ENCODE data around the gene ETNK2. TPM values are rescaled to one million over a fixed set of nuclear protein-coding genes. Genes with fewer than 3 reads are reported as not detected.

Gene ETNK2
- polyA plus RNA-seq, 2 of the 4 experiments (the other 2 are of a cell fraction) = 3.4 to 5.2 TPM

DNA sequence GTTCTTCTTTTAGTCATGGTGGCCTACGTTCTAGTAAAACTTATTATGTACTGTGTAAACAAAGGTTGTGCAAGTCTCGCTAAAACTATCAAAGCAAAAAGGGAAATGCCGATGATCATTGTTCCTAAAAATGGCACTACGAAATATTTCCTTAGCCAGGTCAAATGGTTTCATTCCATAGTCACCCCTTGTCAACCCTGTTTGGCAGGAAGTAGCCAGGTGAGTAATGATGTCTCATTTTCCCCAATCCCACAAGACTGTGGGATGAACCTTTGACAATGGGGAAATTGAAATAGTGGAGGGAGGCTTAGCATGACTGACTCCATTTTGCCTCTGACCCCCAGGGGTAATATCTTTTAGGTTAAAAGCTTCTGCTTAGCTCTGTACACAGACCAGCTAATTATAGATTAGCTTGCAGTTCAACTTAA lies 19.9 kb upstream of the ETNK2 start:
- 6% methylated on average over 4 of the region's 4 CpGs for WGBS (ENCODE audit: missing lambda C conversion rate)
- ATAC-seq (peak in 1 of 2 experiments; percentile 49; a peak in 3 of 6 replicates), DNase-seq (ENCODE audit: low read depth in 1 of 2, low spot score in 1 of 2) (peak; percentile 31 to 49), FAIRE-seq (no peak)
- ChIA-PET POLR2A (no interaction called here), CTCF (interaction anchor here (0.7 to 16.3 kb wide), 6 partner anchors 10 to 226 kb away, joined by 3 to 314 read pairs (median 20); no protein-coding TSS in a partner anchor)
- Histone ChIP-seq H3K4me3 (no peak overlapping the region), H3K27ac (no peak overlapping the region; a peak in 1 of 6 replicates), H3K4me2 (no peak overlapping the region), H3K4me1 (peaks cover 5% of the 10 kb centered on the region; the same call in 2 of the 3 replicates), H3K9me3 (peaks cover 20% of the 10 kb centered on the region)
- TF ChIP-seq BHLHE40 (IDR thresholded peaks at IDR 0.05; ENCODE audit: low read depth, low read length) = no peak
- TF ChIP-seq NPAS2 (CRISPR knock-in tag; IDR thresholded peaks at IDR 0.05; ENCODE audit: borderline replicate concordance) = no peak
- peak; percentile 62; the same call in 1 of the 2 replicates for TF ChIP-seq FOSB (CRISPR knock-in tag; IDR thresholded peaks at IDR 0.05)
- TF ChIP-seq POLR2A (IDR thresholded peaks at IDR 0.05; ENCODE audit: low read length) = no peak
- TF ChIP-seq ESRRA (IDR thresholded peaks at IDR 0.05; ENCODE audit: borderline replicate concordance, low read length) = no peak
- 0 out of 2 replicates have a peak, but pooled peaks have one; percentile 42 for TF ChIP-seq ZSCAN20 (CRISPR knock-in tag; IDR thresholded peaks at IDR 0.05)
- TF ChIP-seq, protein P1, sequence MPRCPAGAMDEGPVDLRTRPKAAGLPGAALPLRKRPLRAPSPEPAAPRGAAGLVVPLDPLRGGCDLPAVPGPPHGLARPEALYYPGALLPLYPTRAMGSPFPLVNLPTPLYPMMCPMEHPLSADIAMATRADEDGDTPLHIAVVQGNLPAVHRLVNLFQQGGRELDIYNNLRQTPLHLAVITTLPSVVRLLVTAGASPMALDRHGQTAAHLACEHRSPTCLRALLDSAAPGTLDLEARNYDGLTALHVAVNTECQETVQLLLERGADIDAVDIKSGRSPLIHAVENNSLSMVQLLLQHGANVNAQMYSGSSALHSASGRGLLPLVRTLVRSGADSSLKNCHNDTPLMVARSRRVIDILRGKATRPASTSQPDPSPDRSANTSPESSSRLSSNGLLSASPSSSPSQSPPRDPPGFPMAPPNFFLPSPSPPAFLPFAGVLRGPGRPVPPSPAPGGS (IDR thresholded peaks at IDR 0.05) = no peak
- no peak for TF ChIP-seq SREBF2 (IDR thresholded peaks at IDR 0.05)
- TF ChIP-seq KDM5A (IDR thresholded peaks at IDR 0.05) = no peak
- 0 out of 2 replicates have a peak, but pooled peaks have one; percentile 76 for TF ChIP-seq RARB (CRISPR knock-in tag; IDR thresholded peaks at IDR 0.05)
- TF ChIP-seq TP53 (CRISPR knock-in tag; IDR thresholded peaks at IDR 0.05) = peak; percentile 49; the same call in 1 of the 2 replicates
- TF ChIP-seq CHD4 (IDR thresholded peaks at IDR 0.05; ENCODE audit: borderline replicate concordance) = no peak
- no peak for TF ChIP-seq E2F6 (IDR thresholded peaks at IDR 0.05; ENCODE audit: borderline replicate concordance, low read depth)
- no peak for TF ChIP-seq EHMT2 (IDR thresholded peaks at IDR 0.05; ENCODE audit: low read depth)
- no peak for TF ChIP-seq MAFK (IDR thresholded peaks at IDR 0.05; ENCODE audit: partially characterized antibody)
- peak; percentile 95; the same call in 1 of the 2 replicates for TF ChIP-seq HOXB13 (CRISPR knock-in tag; IDR thresholded peaks at IDR 0.05; ENCODE audit: low read depth)
- no peak for TF ChIP-seq HEYL (CRISPR knock-in tag; IDR thresholded peaks at IDR 0.05)
- TF ChIP-seq JUN (IDR thresholded peaks at IDR 0.05) = peak in 1 of 2 experiments; percentile 36; a peak in 1 of 5 replicates
- TF ChIP-seq NFE2L2 (conservative IDR thresholded peaks at IDR 0.05; ENCODE audit: low read length) = no peak
- peak; percentile 68; the same call in 1 of the 2 replicates for TF ChIP-seq HOXA7 (CRISPR knock-in tag; IDR thresholded peaks at IDR 0.05)
- TF ChIP-seq RAD21 (conservative IDR thresholded peaks at IDR 0.05 in 1 of 2, IDR thresholded peaks at IDR 0.05 in 1 of 2) = no peak
- no peak for TF ChIP-seq NR3C1 (IDR thresholded peaks at IDR 0.05)
- no peak for TF ChIP-seq MAZ (IDR thresholded peaks at IDR 0.05; ENCODE audit: borderline replicate concordance, low read depth, low read length)
- TF ChIP-seq EHF (CRISPR knock-in tag; IDR thresholded peaks at IDR 0.05) = peak; percentile 98
- no peak for TF ChIP-seq RNF2 (IDR thresholded peaks at IDR 0.05; ENCODE audit: borderline replicate concordance, low read depth)
- TF ChIP-seq JUNB (IDR thresholded peaks at IDR 0.05) = peak; percentile 78
- TF ChIP-seq ELK1 (IDR thresholded peaks at IDR 0.05; ENCODE audit: low read depth, low read length) = no peak
- TF ChIP-seq CBX8 (IDR thresholded peaks at IDR 0.05) = no peak
- TF ChIP-seq, protein P2, sequence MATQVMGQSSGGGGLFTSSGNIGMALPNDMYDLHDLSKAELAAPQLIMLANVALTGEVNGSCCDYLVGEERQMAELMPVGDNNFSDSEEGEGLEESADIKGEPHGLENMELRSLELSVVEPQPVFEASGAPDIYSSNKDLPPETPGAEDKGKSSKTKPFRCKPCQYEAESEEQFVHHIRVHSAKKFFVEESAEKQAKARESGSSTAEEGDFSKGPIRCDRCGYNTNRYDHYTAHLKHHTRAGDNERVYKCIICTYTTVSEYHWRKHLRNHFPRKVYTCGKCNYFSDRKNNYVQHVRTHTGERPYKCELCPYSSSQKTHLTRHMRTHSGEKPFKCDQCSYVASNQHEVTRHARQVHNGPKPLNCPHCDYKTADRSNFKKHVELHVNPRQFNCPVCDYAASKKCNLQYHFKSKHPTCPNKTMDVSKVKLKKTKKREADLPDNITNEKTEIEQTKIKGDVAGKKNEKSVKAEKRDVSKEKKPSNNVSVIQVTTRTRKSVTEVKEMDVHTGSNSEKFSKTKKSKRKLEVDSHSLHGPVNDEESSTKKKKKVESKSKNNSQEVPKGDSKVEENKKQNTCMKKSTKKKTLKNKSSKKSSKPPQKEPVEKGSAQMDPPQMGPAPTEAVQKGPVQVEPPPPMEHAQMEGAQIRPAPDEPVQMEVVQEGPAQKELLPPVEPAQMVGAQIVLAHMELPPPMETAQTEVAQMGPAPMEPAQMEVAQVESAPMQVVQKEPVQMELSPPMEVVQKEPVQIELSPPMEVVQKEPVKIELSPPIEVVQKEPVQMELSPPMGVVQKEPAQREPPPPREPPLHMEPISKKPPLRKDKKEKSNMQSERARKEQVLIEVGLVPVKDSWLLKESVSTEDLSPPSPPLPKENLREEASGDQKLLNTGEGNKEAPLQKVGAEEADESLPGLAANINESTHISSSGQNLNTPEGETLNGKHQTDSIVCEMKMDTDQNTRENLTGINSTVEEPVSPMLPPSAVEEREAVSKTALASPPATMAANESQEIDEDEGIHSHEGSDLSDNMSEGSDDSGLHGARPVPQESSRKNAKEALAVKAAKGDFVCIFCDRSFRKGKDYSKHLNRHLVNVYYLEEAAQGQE (IDR thresholded peaks at IDR 0.05) = no peak
- no peak for TF ChIP-seq CBX2 (IDR thresholded peaks at IDR 0.05; ENCODE audit: borderline replicate concordance, low read depth)
- 0 out of 2 replicates have a peak, but pooled peaks have one; percentile 15 for TF ChIP-seq TFCP2L1 (CRISPR knock-in tag; IDR thresholded peaks at IDR 0.05)
- TF ChIP-seq KDM1A (IDR thresholded peaks at IDR 0.05; ENCODE audit: low read depth) = no peak
- TF ChIP-seq ZC3H11A (IDR thresholded peaks at IDR 0.05) = no peak
- TF ChIP-seq ZNF302 (CRISPR knock-in tag; IDR thresholded peaks at IDR 0.05) = peak; percentile 83
- no peak for TF ChIP-seq PHF8 (IDR thresholded peaks at IDR 0.05; ENCODE audit: borderline replicate concordance, low read depth)
- no peak for TF ChIP-seq MYC (IDR thresholded peaks at IDR 0.05; ENCODE audit: borderline replicate concordance, low read length)
- no peak for TF ChIP-seq FOSL2 (IDR thresholded peaks at IDR 0.05)
- TF ChIP-seq FOSL2 (CRISPR knock-in tag; IDR thresholded peaks at IDR 0.05) = peak; percentile 58; the same call in 1 of the 2 replicates

Measured in A549 (cell line).